GM12891 (cell line): Measurements from ENCODE around the gene DPP10.

Experiments
- DNase-seq: peaks from one replicate; pipeline ENCODE4 v3.0.0; 2011; ENCODE audit warnings: low spot score; ENCODE audit not compliant: insufficient read length
- FAIRE-seq: peaks from 2 replicates; lab custom pipeline; 2011; peaks lifted over from hg19 to GRCh38; lab: Jason Lieb, UNC
- PAX5 ChIP-seq: IDR thresholded peaks from 2 replicates; pipeline ENCODE4 v1.6.1; 2011; ENCODE audit warnings: low read length, moderate library complexity, mild to moderate bottlenecking; ENCODE audit not compliant: insufficient read depth, severe bottlenecking
- POLR2A ChIP-seq: IDR thresholded peaks from 2 replicates; pipeline ENCODE4 v1.6.1; 2011; ENCODE audit warnings: low read depth, low read length, control low read depth
- POLR2AphosphoS5 ChIP-seq: IDR thresholded peaks from 2 replicates; pipeline ENCODE4 v1.6.1; 2011; ENCODE audit warnings: low read depth, low read length, control low read depth
- POU2F2 ChIP-seq: IDR thresholded peaks from 2 replicates; pipeline ENCODE4 v1.6.1; 2011; ENCODE audit warnings: low read depth, mild to moderate bottlenecking, control low read depth, low read length, moderate library complexity
- SPI1 ChIP-seq: IDR thresholded peaks from 2 replicates; pipeline ENCODE4 v1.6.1; 2011; ENCODE audit warnings: low read depth, low read length, control low read depth
- TAF1 ChIP-seq: IDR thresholded peaks from 2 replicates; pipeline ENCODE4 v1.6.1; 2011; ENCODE audit warnings: low read depth, low read length, control low read depth

Gene DPP10

DNA sequence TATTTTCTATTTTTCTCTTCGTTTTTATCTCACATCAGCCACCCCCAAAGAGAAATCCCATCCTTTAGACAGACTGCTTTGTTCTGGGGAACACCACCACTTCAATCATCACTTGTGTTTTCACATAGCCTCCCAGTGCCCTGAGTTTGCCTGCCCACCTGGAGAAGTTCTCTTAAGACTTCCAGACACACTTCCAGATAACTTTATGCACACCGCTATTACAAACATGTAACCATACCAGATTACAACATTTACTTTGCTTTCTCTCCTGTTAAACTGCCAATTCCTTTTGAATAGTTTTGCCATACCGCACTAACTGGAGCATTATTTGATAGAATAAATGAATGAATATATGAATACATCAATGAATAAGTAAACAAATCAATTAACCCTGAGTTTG is 1353.6 kb downstream of the DPP10 start:
- FAIRE-seq (no peak), DNase-seq (no peak)
- TF ChIP-seq TAF1 (no peak), POLR2AphosphoS5 (no peak), SPI1 (no peak), PAX5 (no peak), POLR2A (no peak), POU2F2 (no peak)

DNA sequence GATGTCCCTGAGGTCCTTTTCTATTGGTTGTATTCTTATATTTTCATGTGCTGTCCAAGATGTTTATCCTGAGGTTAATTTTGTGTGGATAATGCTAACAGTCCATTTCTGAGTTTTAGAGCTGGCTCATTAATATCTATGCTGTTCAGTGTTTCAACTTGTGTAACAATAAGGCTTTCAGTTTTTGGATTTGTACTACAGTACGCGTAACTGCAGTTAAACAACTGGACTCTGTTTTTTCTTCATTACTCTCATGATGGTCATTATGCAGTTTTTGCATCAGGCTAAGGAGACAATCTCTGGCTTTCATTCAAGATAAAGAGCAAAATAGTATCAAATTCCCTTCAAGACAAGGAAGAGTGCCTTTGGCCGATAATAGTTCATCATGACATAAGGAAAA is 1364.8 kb downstream of the DPP10 start:
- TF ChIP-seq PAX5, result no peak
- TF ChIP-seq SPI1, result no peak
- TF ChIP-seq POLR2A, result no peak
- no peak for TF ChIP-seq POLR2AphosphoS5
- TF ChIP-seq TAF1, result no peak
- TF ChIP-seq POU2F2, result no peak

DNA sequence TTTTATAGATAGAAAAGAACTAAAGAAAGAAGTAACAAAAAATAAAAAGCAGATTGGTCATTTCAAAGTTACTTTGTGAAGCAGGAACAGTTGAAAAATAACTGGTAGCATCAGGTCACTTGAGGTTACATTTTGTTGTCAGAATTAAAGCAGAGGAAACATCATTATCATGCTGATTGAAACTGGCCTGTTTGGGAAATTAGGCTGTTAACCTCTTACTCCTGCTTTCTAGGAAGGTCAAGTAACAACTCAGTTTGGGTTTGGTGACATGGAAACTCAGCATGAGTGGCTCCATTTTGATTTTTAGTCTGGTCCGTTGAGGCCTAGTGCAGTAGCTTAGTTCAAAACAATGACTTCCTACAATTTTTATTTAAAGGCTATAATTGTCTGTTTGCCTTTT is 1383.5 kb downstream of the DPP10 start:
- FAIRE-seq (no peak), DNase-seq (no peak)
- no peak for TF ChIP-seq TAF1
- no peak for TF ChIP-seq POLR2AphosphoS5
- no peak for TF ChIP-seq POU2F2
- no peak for TF ChIP-seq SPI1
- TF ChIP-seq PAX5, result no peak

More for the DNA sequence above, 1364.8 kb downstream of the DPP10 start:
- FAIRE-seq, result no peak
- DNase-seq, result no peak

DNA sequence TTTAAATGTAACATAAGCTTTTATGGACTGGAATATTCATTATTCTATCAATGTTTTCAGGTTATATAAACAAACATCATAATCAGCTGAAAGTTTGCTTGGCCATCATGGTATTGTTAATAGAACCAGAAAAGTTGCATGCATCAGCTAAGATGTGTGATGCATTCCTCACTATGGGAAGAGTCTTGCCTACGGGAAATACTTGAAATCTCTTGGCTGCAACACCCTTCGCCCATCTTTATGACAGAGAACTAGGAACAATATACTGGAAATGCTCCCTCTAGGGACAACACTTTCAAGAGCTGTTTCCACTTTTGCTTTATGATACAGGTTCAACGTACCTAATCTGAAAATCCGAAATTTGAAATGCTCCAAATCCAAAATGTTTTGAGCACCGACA is 1390.8 kb downstream of the DPP10 start:
- FAIRE-seq, result no peak

DNA sequence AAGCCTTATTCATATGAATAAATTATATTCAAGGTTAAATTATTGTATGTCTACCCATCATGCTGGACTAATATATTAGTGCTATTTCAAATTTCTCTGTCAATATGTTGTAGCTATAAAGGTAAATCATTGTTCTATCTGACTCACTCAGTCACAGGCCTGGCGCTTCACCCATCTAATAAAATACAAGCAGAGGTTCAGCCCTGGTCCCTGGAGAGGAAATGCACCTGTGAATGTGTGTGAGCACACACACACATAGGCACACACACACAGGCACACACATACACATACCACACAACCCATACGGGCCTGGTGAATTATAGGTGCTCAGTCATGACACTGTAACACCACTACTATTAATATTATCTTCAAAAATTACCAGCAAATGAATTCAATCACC is 1396.1 kb downstream of the DPP10 start:
- no peak for TF ChIP-seq POU2F2
- FAIRE-seq (no peak), DNase-seq (no peak)

More for the DNA sequence above, 1390.8 kb downstream of the DPP10 start:
- TF ChIP-seq POLR2AphosphoS5, result no peak
- no peak for TF ChIP-seq SPI1
- no peak for TF ChIP-seq TAF1
- TF ChIP-seq POU2F2, result no peak
- no peak for TF ChIP-seq POLR2A
- no peak for TF ChIP-seq PAX5
- no peak for DNase-seq

DNA sequence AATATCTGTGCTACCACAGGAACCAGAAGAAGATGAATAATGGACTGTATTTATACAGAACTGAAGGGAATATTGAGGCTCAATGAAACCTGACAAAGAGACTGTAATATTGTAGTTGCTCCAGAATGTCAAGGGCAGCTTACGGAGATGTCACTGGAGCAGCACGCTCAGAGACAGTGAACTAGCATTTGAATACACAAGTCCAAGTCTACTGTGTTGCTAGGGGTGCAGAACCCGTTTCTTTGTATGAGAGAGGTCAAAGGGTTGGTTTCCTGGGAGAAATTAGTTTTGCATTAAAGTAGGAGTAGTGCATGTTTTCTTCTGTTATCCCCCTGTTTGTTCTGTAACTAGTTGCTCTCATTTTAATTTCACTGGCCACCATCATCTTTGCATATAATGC is 1399.9 kb downstream of the DPP10 start:
- FAIRE-seq (no peak), DNase-seq (no peak)
- TF ChIP-seq POLR2A, result no peak
- no peak for TF ChIP-seq PAX5
- TF ChIP-seq POU2F2, result no peak
- no peak for TF ChIP-seq TAF1
- no peak for TF ChIP-seq POLR2AphosphoS5
- TF ChIP-seq SPI1, result no peak

DNA sequence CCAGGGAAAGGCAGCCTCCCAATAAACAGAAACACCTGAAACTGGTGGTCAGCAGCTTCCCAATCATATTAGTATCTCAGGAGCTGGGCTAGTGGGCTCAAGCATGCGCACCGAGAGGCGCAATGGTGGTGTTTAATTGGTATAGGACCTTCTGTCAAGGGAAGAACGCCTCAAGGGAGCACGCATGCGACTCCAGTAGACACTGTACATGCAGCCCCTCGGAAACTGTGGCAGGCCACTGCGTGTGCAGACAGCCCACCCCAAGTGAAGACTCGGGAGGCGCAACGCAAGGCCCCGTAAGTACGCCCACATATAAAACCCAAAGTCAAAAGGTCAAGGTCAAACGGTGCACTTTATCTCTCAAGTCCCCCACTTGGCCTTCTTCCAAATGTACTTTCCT is 1405.8 kb downstream of the DPP10 start:
- DNase-seq (no peak), FAIRE-seq (no peak)

DNA sequence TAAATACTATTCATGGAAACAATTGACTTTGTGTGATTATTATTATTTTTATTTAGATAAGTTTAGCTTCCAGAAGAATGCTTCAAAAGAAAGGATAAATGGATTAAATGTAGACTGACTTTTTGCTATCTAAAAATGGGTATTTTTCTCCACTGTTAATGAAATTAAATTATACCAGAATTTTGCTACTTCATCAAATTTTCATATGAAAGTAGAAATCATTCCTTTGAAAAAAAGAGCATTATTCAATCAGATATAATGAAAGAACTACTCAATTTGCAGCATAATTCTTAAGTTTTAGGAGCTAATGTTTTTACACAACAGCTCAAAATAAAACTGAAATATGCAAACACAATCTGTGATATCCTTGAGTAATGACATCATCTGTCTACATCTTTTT is 1424.6 kb downstream of the DPP10 start:
- FAIRE-seq (no peak), DNase-seq (no peak)
- TF ChIP-seq SPI1, result no peak
- TF ChIP-seq POLR2A, result no peak
- no peak for TF ChIP-seq POU2F2
- no peak for TF ChIP-seq TAF1
- TF ChIP-seq PAX5, result no peak
- no peak for TF ChIP-seq POLR2AphosphoS5

More for the DNA sequence above, 1405.8 kb downstream of the DPP10 start:
- TF ChIP-seq PAX5, result no peak
- no peak for TF ChIP-seq POLR2A
- no peak for TF ChIP-seq POLR2AphosphoS5
- no peak for TF ChIP-seq POU2F2
- TF ChIP-seq SPI1, result no peak
- no peak for TF ChIP-seq TAF1

DNA sequence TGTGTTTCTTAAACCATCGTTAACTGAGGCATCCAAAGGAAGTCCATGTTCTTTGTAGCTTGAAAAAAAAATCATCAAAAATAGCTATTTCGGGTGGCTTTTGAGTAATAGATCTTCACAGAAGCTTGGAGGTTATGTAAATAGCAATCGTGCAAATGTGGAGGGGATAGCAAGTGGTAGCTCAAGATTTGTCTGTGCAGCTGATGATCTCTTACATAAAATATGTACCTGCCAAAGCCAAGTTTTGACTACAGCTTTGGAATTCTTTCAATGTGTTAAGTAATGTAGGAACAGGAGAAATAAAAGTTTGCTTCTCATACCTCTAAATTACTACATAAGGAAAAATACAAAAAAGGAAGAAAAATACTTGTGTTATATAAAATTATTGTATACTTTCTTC is 1432.0 kb downstream of the DPP10 start:
- TF ChIP-seq TAF1 (no peak), POLR2AphosphoS5 (no peak), POU2F2 (no peak), PAX5 (no peak), SPI1 (no peak), POLR2A (no peak)
- FAIRE-seq (no peak), DNase-seq (no peak)

DNA sequence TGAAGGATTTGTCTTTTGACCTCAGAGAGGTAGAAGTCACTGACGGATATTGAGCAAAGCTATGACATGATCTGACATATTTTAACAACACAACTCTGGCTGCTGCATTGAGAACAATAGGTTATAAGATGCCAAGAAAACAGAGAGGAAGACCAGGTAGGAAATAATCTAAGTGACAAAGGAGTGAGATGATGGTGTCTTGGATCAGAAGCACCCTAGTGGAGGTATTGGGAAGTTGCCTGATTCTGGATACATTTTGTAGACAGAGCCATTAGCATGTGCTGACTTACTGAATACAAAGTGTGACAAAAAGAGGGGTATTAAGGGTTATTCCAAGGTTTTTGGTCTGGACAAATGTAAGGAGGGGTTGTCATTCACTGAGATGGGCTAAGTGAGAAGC is 1438.1 kb downstream of the DPP10 start:
- DNase-seq (no peak), FAIRE-seq (no peak)
- no peak for TF ChIP-seq POU2F2
- no peak for TF ChIP-seq POLR2A
- TF ChIP-seq SPI1, result no peak
- TF ChIP-seq PAX5, result no peak
- no peak for TF ChIP-seq TAF1
- no peak for TF ChIP-seq POLR2AphosphoS5

DNA sequence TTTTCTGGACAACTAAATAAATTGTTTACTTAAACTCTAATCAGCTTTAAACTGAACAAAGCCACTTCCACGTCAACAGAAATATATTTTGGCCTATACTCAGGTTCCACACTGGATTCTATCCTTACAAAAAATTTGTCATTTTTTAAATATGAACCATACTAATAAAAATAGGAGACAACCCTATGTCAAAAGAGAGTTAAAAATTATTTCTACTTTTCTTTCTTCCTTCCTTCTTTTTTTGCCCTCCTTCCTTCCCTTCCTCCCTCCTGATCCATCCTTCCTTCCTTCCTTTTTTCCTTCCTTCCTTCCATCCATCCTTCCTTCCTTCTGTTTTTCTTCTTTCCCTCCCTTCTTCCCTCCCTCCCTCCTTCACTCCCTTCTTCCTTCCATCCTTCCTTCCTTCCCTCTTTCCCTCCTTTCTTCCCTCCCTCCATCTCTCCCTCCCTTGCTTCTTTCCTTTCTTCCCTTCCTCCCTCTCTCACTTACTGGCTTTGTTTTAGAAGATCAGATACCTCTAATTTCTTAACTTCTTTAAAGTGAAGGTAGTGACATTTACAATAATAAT is 1444.9 kb downstream of the DPP10 start:
- DNase-seq (no peak), FAIRE-seq (no peak)
- TF ChIP-seq POLR2A (no peak), PAX5 (no peak), TAF1 (no peak), POLR2AphosphoS5 (no peak), POU2F2 (no peak), SPI1 (no peak)
